PC-9 (cell line): ENCODE data around the gene PLA2G2D. TPM values are rescaled to one million over a fixed set of nuclear protein-coding genes. Genes with fewer than 3 reads are reported as not detected.

Experiments
- BruUV-seq: library from RNA; stranded (reverse); fragments of 400-500 nt; replicated peaks from 2 replicates; lab custom pipeline; 2021; lab: Mats Ljungman, UMichigan
- CTCF ChIA-PET: fragments of 300-600 bp; sonication (Branson Sonifier 250); formaldehyde crosslinking; loops from one replicate; lab custom pipeline; 2022; ENCODE audit warnings: antibody characterized with exemption; lab: Charles Lee
- POLR2A ChIA-PET: fragments of 300-600 bp; sonication (Branson Sonifier 250); formaldehyde crosslinking; loops from one replicate; lab custom pipeline; 2022; ENCODE audit warnings: antibody characterized with exemption; ENCODE audit not compliant: unreplicated experiment; lab: Charles Lee
- DNase-seq, 2 experiments: peaks; one replicate each; pipeline versions ENCODE4 v3.0.0 to v3.0.0-alpha.2; 2015 to 2022; ENCODE audit warnings: mixed read lengths in 1 of 2
- H2AFZ ChIP-seq: fragments of 200-600 bp; sonication (generic); 2 replicates; pipeline ENCODE4 v1.8.1; 2017; ENCODE audit warnings: antibody characterized with exemption
- H3F3A ChIP-seq: fragments of 200-600 bp; sonication (generic); 2 replicates; pipeline ENCODE4 v1.8.1; 2017; ENCODE audit warnings: antibody characterized with exemption, mild to moderate bottlenecking, low read depth; ENCODE audit not compliant: insufficient read depth
- H3K27ac ChIP-seq: fragments of 200-600 bp; sonication (generic); 2 replicates; pipeline ENCODE4 v1.6.1; 2016; ENCODE audit warnings: mixed run types
- H3K27me3 ChIP-seq: fragments of 200-600 bp; sonication (generic); 2 replicates; pipeline ENCODE4 v1.6.1; 2016; ENCODE audit warnings: low read depth, mixed run types; ENCODE audit not compliant: insufficient read depth
- H3K36me3 ChIP-seq: fragments of 200-600 bp; sonication (generic); 2 replicates; pipeline ENCODE4 v1.6.1; 2016; ENCODE audit warnings: low read depth, mixed run types
- H3K4me1 ChIP-seq: fragments of 200-600 bp; sonication (generic); replicated peaks from 2 replicates; pipeline ENCODE4 v1.6.1; 2016; ENCODE audit warnings: mixed run types; ENCODE audit not compliant: insufficient read depth
- H3K4me2 ChIP-seq: fragments of 200-600 bp; sonication (generic); 2 replicates; pipeline ENCODE4 v1.6.1; 2017; ENCODE audit warnings: mixed run types
- H3K4me3 ChIP-seq: fragments of 200-600 bp; sonication (generic); 2 replicates; pipeline ENCODE4 v1.6.1; 2016; ENCODE audit warnings: mixed run types
- H3K79me2 ChIP-seq: fragments of 200-600 bp; sonication (generic); 2 replicates; pipeline ENCODE4 v1.6.1; 2017; ENCODE audit warnings: low read depth, mixed run types
- H3K9me2 ChIP-seq: fragments of 200-600 bp; sonication (generic); 2 replicates; pipeline ENCODE4 v1.8.1; 2017; ENCODE audit warnings: mild to moderate bottlenecking; ENCODE audit not compliant: insufficient read depth
- H3K9me3 ChIP-seq: fragments of 200-600 bp; sonication (generic); 2 replicates; pipeline ENCODE4 v1.8.1; 2016; ENCODE audit warnings: low read depth; ENCODE audit not compliant: insufficient read depth
- H4K20me1 ChIP-seq: fragments of 200-600 bp; sonication (generic); 2 replicates; pipeline ENCODE4 v1.8.1; 2017; ENCODE audit not compliant: insufficient read depth
- CTCF ChIP-seq: fragments of 200-600 bp; sonication (generic); conservative IDR thresholded peaks from 2 replicates; pipeline ENCODE4 v1.6.1; 2017; ENCODE audit warnings: mixed run types, antibody characterized with exemption, mild to moderate bottlenecking, moderate library complexity
- EZH2 ChIP-seq: fragments of 200-600 bp; sonication (generic); IDR thresholded peaks from 2 replicates; pipeline ENCODE4 v1.8.0; 2017; ENCODE audit warnings: antibody characterized with exemption, low read depth
- intact Hi-C: fragments of 100-400 bp; cut with micrococcal nuclease; formaldehyde crosslinking; loops from one replicate; pipeline ENCODE4 v1.10.0; 2022; ENCODE audit not compliant: unreplicated experiment
- total RNA-seq: library from RNA; stranded (reverse); gene quantifications from 2 replicates; pipeline ENCODE4 v1.2.3, GENCODE V29; 2021

Gene PLA2G2D
- total RNA-seq, 1 experiment from 2014 or later = not detected

- no peak for DNase-seq
- BruUV-seq = no TSS peak
- H3K9me2 ChIP-seq = no peaks in the 10 kb centered on the region
- H3K4me2 ChIP-seq = no peak overlapping the region
- no peaks in the 10 kb centered on the region for H4K20me1 ChIP-seq
- ChIA-PET POLR2A (no interaction called here), CTCF (no interaction called here)
- no peak overlapping the region for H3K27ac ChIP-seq
- no peaks in the 10 kb centered on the region for H3K36me3 ChIP-seq
- no peaks in the 10 kb centered on the region for H3K27me3 ChIP-seq
- no peak overlapping the region for H3K4me3 ChIP-seq
- H3K79me2 ChIP-seq = no peaks in the 10 kb centered on the region
- TF ChIP-seq CTCF (peak; percentile 33; the same call in 1 of the 2 replicates), EZH2 (no peak)
- no peaks in the 10 kb centered on the region for H3K9me3 ChIP-seq
- no peaks in the 10 kb centered on the region for H3K4me1 ChIP-seq
- intact Hi-C loops = no loop called here
- H2AFZ ChIP-seq = no peak overlapping the region
- no peaks in the 10 kb centered on the region for H3F3A ChIP-seq
Observed at GRCh38 chr1:20087668-20088067, 31.7 kb downstream of the PLA2G2D start.

- CTCF ChIA-PET = no interaction called here
- no peak overlapping the region for H3K27ac ChIP-seq
Observed at GRCh38 chr1:20086800-20087199, 32.5 kb downstream of the PLA2G2D start.

GRCh38 chr1:20083178-20083944 lies 36.0 kb downstream of the PLA2G2D start:
- Histone ChIP-seq H3K9me2 (no peaks in the 10 kb centered on the region), H3K4me2 (no peak overlapping the region), H3F3A (no peaks in the 10 kb centered on the region), H3K4me3 (no peak overlapping the region), H4K20me1 (no peaks in the 10 kb centered on the region), H3K79me2 (no peaks in the 10 kb centered on the region), H2AFZ (no peak overlapping the region), H3K36me3 (no peaks in the 10 kb centered on the region), H3K27me3 (no peaks in the 10 kb centered on the region), H3K4me1 (no peaks in the 10 kb centered on the region), H3K9me3 (no peaks in the 10 kb centered on the region), H3K27ac (no peak overlapping the region)
- DNase-seq = no peak
- POLR2A ChIA-PET = interaction anchor here (0.7 kb wide), 1 partner anchor 17 kb away, joined by 4 read pairs; no protein-coding TSS in a partner anchor
- TF ChIP-seq CTCF (no peak), EZH2 (no peak)
- CTCF ChIA-PET = no interaction called here
- BruUV-seq = no TSS peak
- intact Hi-C loops = no loop called here

More at GRCh38 chr1:20086800-20087199, 32.5 kb downstream of the PLA2G2D start:
- Histone ChIP-seq H3K4me2 (no peak overlapping the region), H2AFZ (no peak overlapping the region), H3K27me3 (no peaks in the 10 kb centered on the region), H3K4me1 (no peaks in the 10 kb centered on the region), H4K20me1 (no peaks in the 10 kb centered on the region), H3K9me2 (no peaks in the 10 kb centered on the region), H3K79me2 (no peaks in the 10 kb centered on the region), H3F3A (no peaks in the 10 kb centered on the region), H3K4me3 (no peak overlapping the region), H3K36me3 (no peaks in the 10 kb centered on the region), H3K9me3 (no peaks in the 10 kb centered on the region)
- DNase-seq = no peak
- intact Hi-C loops = no loop called here
- TF ChIP-seq EZH2 = no peak
- TF ChIP-seq CTCF = no peak
- BruUV-seq = no TSS peak
- POLR2A ChIA-PET = no interaction called here
